H1 (cell line): Measurements from ENCODE around the gene DENND1A.

ENCODE experiments used
- ATF3 ChIP-seq: IDR thresholded peaks from 2 replicates; pipeline ENCODE4 v1.6.1; 2011; ENCODE audit warnings: low read depth, mild to moderate bottlenecking, low read length; ENCODE audit not compliant: insufficient read depth
- CEBPB ChIP-seq: IDR thresholded peaks from 2 replicates; pipeline ENCODE4 v1.6.1; 2012; ENCODE audit warnings: low read depth, low read length
- CREB1 ChIP-seq: IDR thresholded peaks from 2 replicates; pipeline ENCODE4 v1.6.1; 2012; ENCODE audit warnings: inconsistent platforms
- EP300 ChIP-seq, 2 experiments: IDR thresholded peaks; 1 replicate in 1 of 2; 2 replicates in 1 of 2; pipeline ENCODE4 v1.6.1; 2011 to 2012; ENCODE audit warnings: low read depth in 2 of 2, low read length in 2 of 2, mild to moderate bottlenecking in 2 of 2, borderline replicate concordance in 1 of 2, inconsistent platforms in 1 of 2, moderate library complexity in 1 of 2
- EZH2 ChIP-seq: fragments of 200-600 bp; sonication (generic); IDR thresholded peaks from 2 replicates; pipeline ENCODE4 v1.7.1; 2012; ENCODE audit warnings: low read depth, mild to moderate bottlenecking, moderate library complexity, low read length, inconsistent platforms; ENCODE audit not compliant: severe bottlenecking
- JUND ChIP-seq: IDR thresholded peaks from 2 replicates; pipeline ENCODE4 v1.6.1; 2011; ENCODE audit warnings: mild to moderate bottlenecking, improper control_type of control experiment, low read length
- POLR2A ChIP-seq, 2 experiments: IDR thresholded peaks; 1 replicate in 1 of 2; 2 replicates in 1 of 2; pipeline ENCODE4 v1.6.1; 2011; ENCODE audit warnings: low read depth in 2 of 2, low read length in 2 of 2, mild to moderate bottlenecking in 2 of 2; ENCODE audit errors: control extremely low read depth in 1 of 2
- POLR2AphosphoS5 ChIP-seq: IDR thresholded peaks from 2 replicates; pipeline ENCODE4 v1.6.1; 2011; ENCODE audit warnings: low read depth, low read length
- SIN3A ChIP-seq, 2 experiments: IDR thresholded peaks in 1 of 2; conservative IDR thresholded peaks in 1 of 2; 2 replicates each; pipeline ENCODE4 v1.6.1; 2011 to 2012; ENCODE audit warnings: low read length in 2 of 2, improper control_type of control experiment in 1 of 2, low read depth in 1 of 2, mild to moderate bottlenecking in 1 of 2
- TAF1 ChIP-seq: IDR thresholded peaks from 2 replicates; pipeline ENCODE4 v1.6.1; 2011; ENCODE audit warnings: mild to moderate bottlenecking, low read depth, low read length
- YY1 ChIP-seq: IDR thresholded peaks from 2 replicates; pipeline ENCODE4 v1.6.1; 2011; ENCODE audit warnings: low read depth, mild to moderate bottlenecking, low read length
- TF ChIP-seq, protein P1 (sequence below), 3 experiments: IDR thresholded peaks; 1 replicate in 2 of 3; 2 replicates in 1 of 3; pipeline versions ENCODE4 v1.5.1 to v1.6.1; 2011; ENCODE audit warnings: low read length in 3 of 3, mild to moderate bottlenecking in 3 of 3, inconsistent platforms in 2 of 3, low read depth in 1 of 3, moderate library complexity in 1 of 3; ENCODE audit not compliant: insufficient read depth in 1 of 3; ENCODE audit errors: control extremely low read depth in 1 of 3
- TF ChIP-seq, protein P2 (sequence below): IDR thresholded peaks from 2 replicates; pipeline ENCODE4 v1.6.1; 2012; ENCODE audit warnings: low read length, inconsistent platforms
- TF ChIP-seq, protein P3 (sequence below): IDR thresholded peaks from 2 replicates; pipeline ENCODE4 v1.6.1; 2011; ENCODE audit warnings: low read length, improper control_type of control experiment

DNA sequence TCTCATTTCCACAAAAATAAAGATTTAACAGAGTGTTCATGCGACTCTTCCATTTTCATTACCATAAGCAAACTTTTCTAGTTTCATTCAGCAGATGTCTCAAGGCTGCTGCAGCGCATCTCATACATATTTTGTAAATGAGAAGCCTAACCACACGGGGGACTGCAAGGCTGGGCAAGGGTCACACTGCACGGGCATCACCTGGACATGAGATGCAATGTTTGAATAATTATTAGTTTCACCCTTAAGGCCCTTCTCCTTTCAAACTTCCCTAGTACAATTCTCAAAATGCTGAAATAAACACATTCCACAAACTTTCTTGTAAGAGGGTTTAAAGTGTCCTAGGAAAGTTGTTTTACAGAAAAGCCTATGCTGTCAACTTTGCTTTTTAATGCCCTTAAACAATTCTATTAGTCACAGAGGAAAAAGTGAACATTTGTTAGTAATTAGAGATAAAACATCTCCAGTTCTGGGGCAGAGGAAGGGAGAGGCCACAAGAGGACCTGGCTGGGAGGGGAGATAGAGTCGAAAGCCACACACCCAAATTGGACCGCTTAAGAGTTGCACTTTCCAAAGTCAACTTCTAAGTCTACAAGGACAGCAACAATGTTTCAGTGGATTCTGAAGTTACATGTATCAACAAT lies 1.3 kb downstream of the DENND1A start:
- TF ChIP-seq POLR2AphosphoS5 (no peak), POLR2A (IDR thresholded peaks at IDR 0.05; ENCODE audit: control extremely low read depth in 1 of 2, low read depth in 2 of 2, low read length in 2 of 2) (no peak), EP300 (IDR thresholded peaks at IDR 0.05; ENCODE audit: borderline replicate concordance in 1 of 2, low read depth in 2 of 2, low read length in 2 of 2) (no peak), EZH2 (no peak), TAF1 (no peak), CEBPB (no peak), YY1 (no peak), ATF3 (no peak), SIN3A (conservative IDR thresholded peaks at IDR 0.05 in 1 of 2, IDR thresholded peaks at IDR 0.05 in 1 of 2; ENCODE audit: low read depth in 1 of 2, low read length in 2 of 2) (no peak), CREB1 (no peak), JUND (no peak)
- TF ChIP-seq, protein P1, sequence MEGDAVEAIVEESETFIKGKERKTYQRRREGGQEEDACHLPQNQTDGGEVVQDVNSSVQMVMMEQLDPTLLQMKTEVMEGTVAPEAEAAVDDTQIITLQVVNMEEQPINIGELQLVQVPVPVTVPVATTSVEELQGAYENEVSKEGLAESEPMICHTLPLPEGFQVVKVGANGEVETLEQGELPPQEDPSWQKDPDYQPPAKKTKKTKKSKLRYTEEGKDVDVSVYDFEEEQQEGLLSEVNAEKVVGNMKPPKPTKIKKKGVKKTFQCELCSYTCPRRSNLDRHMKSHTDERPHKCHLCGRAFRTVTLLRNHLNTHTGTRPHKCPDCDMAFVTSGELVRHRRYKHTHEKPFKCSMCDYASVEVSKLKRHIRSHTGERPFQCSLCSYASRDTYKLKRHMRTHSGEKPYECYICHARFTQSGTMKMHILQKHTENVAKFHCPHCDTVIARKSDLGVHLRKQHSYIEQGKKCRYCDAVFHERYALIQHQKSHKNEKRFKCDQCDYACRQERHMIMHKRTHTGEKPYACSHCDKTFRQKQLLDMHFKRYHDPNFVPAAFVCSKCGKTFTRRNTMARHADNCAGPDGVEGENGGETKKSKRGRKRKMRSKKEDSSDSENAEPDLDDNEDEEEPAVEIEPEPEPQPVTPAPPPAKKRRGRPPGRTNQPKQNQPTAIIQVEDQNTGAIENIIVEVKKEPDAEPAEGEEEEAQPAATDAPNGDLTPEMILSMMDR (IDR thresholded peaks at IDR 0.05; ENCODE audit: control extremely low read depth in 1 of 3, insufficient read depth in 1 of 3, low read depth in 1 of 3, low read length in 3 of 3), result no peak
- TF ChIP-seq, protein P2, sequence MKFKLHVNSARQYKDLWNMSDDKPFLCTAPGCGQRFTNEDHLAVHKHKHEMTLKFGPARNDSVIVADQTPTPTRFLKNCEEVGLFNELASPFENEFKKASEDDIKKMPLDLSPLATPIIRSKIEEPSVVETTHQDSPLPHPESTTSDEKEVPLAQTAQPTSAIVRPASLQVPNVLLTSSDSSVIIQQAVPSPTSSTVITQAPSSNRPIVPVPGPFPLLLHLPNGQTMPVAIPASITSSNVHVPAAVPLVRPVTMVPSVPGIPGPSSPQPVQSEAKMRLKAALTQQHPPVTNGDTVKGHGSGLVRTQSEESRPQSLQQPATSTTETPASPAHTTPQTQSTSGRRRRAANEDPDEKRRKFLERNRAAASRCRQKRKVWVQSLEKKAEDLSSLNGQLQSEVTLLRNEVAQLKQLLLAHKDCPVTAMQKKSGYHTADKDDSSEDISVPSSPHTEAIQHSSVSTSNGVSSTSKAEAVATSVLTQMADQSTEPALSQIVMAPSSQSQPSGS, result no peak
- TF ChIP-seq, protein P3, sequence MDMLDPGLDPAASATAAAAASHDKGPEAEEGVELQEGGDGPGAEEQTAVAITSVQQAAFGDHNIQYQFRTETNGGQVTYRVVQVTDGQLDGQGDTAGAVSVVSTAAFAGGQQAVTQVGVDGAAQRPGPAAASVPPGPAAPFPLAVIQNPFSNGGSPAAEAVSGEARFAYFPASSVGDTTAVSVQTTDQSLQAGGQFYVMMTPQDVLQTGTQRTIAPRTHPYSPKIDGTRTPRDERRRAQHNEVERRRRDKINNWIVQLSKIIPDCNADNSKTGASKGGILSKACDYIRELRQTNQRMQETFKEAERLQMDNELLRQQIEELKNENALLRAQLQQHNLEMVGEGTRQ, result no peak
